GM20000 (cell line): Measurements from ENCODE around the gene S100PBP.

Experiments used
- DNase-seq: peaks from one replicate; pipeline ENCODE4 v3.0.0; 2012; ENCODE audit warnings: low spot score
- CTCF ChIP-seq: IDR thresholded peaks from 2 replicates; pipeline ENCODE4 v1.5.1; 2012; ENCODE audit warnings: mild to moderate bottlenecking, control low read depth; ENCODE audit errors: extremely low read depth, missing control alignments

The S100PBP gene

GRCh38 chr1:32907435-32907834 lies 90.0 kb downstream of the S100PBP start:
- no peak for DNase-seq
- no peak for TF ChIP-seq CTCF
